ENCODE results near the gene CELSR2.

Gene CELSR2

DNA sequence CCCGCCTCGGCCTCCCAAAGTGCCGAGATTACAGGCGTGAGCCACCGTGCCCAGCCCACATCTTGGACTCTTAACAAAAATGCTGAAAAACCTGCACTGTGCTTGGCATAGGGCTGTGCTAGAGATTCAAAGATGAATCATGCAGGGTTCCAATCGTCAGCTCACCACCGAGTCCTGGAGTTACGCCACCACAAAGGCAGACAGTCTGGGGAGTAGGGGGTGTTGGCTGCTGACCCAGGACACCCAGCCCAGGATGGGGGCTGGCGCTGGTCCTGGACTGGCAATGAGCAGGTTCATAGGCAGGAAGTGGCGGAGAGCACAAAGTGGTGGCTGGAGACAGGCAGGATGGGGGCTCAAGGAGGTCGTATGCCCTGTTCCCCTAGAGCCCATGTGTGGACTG lies 17.6 kb downstream of the CELSR2 start:
- no peak for DNase-seq

DNA sequence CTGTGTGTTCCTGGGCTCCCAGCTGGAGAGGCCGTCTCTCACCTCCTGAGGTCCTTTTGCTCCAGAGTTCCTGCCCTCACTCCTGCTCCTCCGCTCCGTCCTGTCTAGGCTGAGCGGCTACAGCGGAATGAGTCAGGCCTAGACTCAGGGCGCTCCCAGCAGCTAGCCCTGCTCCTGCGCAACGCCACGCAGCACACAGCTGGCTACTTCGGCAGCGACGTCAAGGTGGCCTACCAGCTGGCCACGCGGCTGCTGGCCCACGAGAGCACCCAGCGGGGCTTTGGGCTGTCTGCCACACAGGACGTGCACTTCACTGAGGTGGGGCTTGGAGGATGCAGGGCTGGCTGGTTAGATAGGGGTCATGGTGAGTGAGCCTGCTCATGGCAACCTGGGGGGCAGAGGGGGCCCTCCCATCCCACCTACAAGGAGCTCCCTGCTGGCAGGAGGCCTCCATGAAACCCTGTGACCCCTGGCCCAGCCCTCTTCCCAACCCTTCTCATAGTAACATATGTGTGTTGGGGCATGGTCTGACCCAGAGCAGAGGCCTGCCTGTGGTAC lies 18.5 kb downstream of the CELSR2 start:
- DNase-seq: no peak

DNA sequence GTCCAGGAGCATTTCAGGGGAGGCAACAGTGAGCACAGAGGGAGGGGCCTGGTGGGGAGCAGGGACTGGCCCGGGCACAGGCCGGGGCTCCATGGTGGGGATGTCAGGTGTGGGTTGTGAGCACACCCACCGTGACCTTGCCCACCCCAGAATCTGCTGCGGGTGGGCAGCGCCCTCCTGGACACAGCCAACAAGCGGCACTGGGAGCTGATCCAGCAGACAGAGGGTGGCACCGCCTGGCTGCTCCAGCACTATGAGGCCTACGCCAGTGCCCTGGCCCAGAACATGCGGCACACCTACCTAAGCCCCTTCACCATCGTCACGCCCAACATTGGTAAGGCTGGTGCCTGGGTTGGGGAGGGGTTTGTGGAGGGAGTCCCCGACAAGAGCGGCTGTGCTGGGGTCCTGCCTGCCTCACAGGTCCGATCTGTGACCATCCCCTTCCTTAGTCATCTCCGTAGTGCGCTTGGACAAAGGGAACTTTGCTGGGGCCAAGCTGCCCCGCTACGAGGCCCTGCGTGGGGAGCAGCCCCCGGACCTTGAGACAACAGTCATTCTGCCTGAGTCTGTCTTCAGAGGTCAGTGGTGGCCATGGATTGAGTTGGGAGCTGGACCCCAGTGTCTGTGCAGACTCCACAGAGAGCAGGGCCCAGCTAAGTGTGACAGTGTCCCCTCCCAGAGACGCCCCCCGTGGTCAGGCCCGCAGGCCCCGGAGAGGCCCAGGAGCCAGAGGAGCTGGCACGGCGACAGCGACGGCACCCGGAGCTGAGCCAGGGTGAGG lies 19.3 kb downstream of the CELSR2 start:
- DNase-seq: no peak

DNA sequence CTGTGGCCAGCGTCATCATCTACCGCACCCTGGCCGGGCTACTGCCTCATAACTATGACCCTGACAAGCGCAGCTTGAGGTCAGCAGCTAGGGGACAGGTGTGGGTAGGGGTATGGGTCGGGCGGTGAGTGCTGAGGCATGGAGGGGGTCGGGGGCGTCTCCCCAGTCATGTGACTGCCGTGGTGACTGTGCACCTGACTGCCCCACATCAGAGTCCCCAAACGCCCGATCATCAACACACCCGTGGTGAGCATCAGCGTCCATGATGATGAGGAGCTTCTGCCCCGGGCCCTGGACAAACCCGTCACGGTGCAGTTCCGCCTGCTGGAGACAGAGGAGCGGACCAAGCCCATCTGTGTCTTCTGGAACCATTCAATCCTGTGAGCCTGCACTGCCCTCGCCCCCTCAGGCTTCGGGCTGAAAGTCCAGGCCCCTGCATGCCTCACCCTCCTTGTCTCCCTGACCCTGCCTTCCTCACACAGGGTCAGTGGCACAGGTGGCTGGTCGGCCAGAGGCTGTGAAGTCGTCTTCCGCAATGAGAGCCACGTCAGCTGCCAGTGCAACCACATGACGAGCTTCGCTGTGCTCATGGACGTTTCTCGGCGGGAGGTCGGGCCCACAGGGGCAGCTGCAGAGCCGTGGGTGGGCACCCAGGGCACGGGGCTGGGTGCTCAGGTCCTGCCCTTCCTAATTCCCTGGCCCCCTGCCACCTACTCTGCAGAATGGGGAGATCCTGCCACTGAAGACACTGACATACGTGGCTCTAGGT lies 20.1 kb downstream of the CELSR2 start:
- DNase-seq: no peak

DNA sequence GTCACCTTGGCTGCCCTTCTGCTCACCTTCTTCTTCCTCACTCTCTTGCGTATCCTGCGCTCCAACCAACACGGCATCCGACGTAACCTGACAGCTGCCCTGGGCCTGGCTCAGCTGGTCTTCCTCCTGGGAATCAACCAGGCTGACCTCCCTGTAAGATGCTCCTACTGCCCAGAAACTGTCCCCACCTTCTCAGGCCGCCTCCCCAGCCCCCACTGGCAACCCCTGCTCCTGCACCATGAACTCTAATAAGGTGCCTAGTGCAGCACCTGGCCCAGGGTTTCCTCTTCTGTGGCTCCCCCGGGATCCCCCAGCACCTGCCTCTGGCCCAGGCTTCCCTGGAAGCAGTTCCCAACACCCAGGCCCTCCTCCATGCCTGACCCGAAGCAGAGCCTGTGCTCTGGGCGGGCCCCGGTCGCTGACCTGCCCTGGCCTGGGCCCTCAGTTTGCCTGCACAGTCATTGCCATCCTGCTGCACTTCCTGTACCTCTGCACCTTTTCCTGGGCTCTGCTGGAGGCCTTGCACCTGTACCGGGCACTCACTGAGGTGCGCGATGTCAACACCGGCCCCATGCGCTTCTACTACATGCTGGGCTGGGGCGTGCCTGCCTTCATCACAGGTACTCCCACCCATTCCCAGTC lies 20.8 kb downstream of the CELSR2 start:
- DNase-seq: no peak

DNA sequence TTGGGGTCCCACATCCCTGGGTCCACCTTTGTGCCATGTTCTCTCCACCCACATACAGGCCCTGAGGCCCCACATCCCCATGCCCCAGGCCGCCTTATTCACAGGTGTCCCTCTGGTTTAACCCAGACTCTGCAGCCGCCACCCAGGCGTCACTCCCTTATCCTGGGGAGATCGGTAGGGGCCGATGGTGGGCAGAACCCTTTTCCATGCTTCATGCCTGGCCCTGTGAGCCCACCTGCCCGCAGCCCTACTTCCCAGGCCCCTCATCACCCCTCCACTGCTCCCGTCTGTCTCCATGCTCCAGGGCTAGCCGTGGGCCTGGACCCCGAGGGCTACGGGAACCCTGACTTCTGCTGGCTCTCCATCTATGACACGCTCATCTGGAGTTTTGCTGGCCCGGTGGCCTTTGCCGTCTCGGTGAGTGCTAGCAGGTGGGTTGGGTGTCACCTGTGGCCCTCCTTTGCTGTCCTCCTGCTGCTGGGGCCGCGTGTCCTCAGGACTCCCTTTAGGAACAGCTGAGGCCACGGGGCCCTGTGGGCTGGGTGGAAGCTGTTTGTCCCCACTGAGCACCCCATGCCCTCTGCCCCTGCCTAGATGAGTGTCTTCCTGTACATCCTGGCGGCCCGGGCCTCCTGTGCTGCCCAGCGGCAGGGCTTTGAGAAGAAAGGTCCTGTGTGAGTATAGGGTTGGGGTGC lies 21.4 kb downstream of the CELSR2 start:
- DNase-seq: no peak

DNA sequence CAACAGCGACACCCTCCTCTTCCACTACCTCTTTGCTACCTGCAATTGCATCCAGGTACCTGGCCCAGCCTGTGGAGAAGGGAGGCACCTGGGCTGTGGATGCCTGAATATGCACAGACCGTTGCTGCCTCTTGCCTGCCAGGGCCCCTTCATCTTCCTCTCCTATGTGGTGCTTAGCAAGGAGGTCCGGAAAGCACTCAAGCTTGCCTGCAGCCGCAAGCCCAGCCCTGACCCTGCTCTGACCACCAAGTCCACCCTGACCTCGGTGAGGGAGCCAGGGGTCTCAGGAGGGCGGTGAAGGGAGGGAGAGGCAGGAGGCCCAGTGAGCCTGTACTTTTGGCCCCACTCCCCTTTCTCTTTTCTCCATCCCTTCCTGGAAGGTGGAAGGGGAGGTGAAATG lies 22.1 kb downstream of the CELSR2 start:
- DNase-seq: no peak

DNA sequence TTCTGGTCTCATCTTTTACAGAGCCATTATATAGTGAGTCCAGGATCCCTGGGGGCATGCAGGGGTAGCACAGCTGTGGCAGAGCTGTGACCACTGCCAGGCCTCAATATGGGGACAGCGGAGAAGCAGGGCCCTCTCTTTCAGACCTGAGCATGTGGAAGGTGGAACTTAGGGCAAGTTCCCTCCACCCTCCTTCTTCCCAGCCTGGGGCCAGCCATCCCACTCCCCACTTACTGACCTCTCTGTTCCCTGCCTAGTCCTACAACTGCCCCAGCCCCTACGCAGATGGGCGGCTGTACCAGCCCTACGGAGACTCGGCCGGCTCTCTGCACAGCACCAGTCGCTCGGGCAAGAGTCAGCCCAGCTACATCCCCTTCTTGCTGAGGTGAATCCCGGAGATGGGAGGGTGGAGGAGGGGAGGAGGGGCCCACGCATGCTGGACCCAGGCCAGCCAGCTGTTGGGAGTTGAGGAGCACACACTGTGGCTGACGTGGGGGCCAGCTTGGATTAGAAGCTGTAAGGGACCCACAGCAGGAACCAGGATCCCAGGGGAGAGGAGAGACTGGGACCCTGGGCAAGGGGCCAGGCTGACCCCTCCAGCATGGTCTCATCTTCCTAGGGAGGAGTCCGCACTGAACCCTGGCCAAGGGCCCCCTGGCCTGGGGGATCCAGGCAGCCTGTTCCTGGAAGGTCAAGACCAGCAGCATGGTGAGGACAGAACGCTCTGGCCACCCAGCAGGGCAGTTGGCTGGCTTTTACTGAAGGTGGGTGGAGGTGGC lies 22.9 kb downstream of the CELSR2 start:
- DNase-seq: no peak

DNA sequence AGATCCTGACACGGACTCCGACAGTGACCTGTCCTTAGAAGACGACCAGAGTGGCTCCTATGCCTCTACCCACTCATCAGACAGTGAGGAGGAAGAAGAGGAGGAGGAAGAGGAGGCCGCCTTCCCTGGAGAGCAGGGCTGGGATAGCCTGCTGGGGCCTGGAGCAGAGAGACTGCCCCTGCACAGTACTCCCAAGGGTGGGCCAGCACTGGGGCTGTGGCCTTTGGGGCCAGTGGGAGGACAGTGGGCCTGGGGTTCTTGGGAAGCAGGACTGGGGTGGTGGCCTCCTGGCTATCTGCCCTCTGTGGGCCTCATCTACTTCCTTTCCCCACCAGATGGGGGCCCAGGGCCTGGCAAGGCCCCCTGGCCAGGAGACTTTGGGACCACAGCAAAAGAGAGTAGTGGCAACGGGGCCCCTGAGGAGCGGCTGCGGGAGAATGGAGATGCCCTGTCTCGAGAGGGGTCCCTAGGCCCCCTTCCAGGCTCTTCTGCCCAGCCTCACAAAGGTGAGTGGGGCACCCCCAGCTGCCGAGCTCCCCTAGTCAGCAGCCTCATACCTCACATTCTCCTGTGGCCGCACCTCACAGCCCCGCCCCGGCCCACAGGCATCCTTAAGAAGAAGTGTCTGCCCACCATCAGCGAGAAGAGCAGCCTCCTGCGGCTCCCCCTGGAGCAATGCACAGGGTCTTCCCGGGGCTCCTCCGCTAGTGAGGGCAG lies 23.6 kb downstream of the CELSR2 start:
- DNase-seq: no peak

DNA sequence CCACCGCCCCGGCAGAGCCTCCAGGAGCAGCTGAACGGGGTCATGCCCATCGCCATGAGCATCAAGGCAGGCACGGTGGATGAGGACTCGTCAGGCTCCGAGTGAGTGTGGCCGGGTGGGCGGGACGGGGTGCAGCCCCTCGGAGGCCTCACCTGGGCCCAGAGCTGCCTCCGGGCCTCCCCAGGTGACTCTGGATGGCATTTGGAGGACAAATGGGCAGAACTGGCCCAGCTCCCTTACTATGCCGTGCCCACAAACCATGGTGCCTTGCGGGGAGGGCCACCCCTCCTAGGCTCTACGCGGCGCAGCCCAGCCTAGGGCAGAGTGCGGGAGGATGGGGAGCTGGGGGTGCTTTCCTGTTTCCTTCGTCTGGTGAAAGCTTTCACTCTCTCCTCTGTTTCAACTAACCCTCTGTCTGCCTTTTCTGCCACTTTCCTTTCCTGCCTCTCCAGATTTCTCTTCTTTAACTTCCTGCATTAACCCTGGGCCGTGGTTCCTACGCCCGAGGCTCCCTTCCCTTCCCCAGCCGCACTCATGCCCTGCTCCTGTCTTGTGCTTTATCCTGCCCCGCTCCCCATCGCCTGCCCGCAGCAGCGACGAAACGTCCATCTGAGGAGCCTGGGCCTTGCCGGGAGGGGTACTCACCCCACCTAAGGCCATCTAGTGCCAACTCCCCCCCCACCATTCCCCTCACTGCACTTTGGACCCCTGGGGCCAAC lies 24.4 kb downstream of the CELSR2 start:
- DNase-seq: no peak

DNA sequence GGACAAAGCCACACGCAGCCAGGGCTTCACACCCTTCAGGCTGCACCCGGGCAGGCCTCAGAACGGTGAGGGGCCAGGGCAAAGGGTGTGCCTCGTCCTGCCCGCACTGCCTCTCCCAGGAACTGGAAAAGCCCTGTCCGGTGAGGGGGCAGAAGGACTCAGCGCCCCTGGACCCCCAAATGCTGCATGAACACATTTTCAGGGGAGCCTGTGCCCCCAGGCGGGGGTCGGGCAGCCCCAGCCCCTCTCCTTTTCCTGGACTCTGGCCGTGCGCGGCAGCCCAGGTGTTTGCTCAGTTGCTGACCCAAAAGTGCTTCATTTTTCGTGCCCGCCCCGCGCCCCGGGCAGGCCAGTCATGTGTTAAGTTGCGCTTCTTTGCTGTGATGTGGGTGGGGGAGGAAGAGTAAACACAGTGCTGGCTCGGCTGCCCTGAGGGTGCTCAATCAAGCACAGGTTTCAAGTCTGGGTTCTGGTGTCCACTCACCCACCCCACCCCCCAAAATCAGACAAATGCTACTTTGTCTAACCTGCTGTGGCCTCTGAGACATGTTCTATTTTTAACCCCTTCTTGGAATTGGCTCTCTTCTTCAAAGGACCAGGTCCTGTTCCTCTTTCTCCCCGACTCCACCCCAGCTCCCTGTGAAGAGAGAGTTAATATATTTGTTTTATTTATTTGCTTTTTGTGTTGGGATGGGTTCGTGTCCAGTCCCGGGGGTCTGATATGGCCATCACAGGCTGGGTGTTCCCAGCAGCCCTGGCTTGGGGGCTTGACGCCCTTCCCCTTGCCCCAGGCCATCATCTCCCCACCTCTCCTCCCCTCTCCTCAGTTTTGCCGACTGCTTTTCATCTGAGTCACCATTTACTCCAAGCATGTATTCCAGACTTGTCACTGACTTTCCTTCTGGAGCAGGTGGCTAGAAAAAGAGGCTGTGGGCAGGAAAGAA lies 25.5 kb downstream of the CELSR2 start:
- no peak for DNase-seq

DNA sequence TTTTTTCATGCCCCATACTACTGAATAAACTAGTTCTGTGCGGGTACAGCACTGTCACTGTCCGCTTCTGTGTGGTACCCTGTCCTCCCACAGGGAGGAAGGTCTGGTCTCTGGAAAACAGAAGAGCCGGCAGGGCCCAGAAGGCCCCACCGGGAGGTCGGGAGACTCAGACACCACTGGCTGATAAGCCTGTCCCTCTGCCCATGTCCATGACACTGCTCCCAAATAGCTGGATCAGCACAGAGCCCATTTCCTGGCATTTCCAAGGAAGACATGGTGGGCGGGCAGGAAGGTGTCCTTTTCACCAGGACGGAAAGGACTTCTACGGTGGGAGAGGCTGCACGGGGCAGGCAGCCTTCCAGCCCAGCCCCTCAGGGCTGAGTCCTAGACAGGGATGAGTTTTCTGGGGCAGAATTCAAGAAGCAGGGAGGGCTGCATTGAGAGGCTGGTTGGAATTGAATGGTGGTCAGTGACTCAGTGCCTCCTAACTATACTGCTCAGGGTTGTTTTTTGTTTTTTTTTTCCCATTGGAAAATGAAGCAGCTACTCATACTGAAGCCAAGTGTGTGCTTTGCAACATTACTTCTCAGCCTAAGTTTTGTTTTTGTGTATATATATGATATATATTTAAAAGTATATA lies 26.5 kb downstream of the CELSR2 start:
- no peak for DNase-seq

DNA sequence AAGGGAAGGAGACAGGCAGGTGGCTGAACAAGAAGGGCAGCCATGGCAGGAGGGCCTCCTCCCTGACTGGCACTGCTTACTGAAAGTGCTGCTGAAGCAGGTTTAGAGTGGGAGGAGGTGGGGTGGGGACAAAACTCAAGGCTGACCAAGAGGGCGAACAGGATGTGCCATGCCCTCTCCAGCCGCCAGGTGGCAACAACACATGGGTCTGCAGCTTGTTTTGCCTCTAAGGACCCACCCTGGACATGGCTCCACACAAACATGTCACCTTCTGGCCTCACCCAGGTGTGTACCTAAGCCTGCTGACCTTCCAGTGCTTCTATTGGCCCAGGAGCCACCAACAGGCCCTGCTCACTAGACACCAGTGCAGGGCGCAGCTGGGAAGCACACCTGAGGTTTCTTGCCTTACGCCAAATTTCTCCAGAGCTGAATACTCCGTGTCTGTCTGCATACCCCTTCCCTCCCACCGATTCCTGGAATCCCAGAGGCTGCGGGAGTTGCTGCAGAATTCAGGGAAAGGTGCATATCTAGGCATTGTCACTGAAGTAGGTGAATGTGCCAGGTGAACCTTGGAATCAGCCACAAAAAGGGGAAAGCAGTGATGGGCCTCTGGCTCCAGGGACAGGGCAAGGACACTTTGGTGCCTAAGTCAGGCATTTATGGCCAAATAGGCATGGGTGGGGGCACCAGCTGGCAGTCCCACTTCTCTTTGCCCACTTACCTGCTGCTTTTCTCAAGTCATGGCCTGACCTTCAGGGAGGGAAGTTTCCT lies 28.3 kb downstream of the CELSR2 start:
- DNase-seq: peak; percentile 66

DNA sequence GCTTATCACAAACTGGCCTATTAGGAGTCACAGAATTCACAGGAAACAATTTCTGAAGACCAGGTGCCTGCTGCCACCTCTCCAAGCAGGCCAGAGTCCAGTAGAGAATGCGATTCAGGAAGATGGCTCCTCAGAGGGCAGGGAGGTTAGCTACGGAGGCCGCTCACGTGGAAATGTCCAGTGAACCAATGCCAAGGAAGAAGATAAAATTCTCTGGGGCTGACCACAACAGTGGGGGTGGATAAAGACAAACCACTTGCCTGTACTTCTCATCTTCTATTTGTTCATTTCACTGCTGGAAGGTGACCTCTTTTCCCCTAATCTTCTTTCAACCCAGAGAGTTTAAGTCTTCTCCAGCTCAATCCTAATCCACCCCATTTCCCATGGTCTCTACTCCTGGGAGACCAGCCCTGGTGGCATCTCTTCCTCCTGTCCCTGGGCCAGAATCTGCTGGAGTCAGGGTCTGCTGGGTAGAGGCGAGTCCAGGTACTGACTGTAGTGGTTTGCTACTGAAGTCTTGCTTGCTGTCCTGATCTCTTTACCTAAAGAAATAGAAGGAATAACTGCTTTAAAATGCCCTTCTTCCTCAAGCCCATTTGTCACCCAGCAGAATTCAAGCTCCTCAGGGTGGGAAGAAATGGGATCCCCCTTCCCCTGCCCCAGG lies 30.4 kb downstream of the CELSR2 start:
- DNase-seq: no peak

DNA sequence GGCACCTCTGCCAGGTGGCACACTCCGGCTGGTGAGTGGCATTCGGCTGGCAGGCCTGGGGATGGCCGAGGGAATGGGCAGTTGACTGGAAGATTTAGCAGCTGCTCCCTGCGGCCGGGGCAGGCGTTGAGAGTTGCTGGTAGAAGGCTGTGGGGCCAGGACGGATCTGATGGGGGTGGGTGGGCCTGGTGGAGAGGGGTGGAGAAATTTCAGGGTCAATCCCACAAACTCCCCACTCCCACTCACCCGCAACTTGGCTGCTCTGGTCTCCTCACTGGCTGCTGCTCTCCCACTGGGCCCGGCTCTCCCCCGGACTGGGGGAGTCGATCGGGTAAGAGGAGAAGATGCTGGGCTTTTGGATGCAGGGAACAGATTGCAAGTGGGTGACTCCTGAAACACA lies 31.5 kb downstream of the CELSR2 start:
- DNase-seq: no peak

DNA sequence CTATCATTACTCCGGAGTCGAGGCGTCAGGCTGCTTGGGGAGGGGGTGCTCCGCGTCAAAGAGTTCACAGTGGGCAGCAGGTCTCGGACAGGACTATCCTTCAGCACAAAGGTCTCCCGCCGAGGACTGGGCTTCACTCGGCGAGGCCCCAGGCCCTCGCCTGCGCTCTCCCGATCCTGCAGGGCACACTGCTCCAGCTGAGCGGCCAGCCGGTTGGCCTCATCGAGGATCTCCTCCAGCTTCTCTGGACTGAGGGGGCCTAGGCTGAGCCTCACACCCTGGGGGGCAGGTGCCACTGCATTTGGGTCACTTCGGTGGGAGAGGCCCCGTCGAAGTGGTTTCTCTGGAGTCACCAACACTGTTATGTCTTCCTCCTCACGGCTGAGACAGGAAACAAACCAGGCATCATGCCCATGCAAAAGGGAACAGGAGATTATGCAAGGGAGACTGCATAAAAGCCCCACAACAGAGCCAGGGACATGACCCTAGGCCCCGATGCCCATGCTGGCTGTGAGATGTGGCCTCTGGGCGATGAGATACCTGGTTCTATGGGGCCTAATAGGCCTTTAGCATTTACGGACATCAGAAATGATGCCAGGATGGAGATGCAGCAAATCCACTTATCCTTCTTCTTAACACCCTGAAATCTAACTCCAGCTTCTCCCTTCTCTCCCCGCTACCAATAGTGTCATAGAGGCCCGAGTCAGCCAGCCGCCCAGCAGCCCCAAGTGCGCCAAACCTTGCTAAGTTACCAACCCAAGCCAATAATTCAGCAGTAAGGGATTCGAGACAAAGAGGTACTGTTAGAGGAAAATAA lies 32.5 kb downstream of the CELSR2 start:
- DNase-seq: no peak

DNA sequence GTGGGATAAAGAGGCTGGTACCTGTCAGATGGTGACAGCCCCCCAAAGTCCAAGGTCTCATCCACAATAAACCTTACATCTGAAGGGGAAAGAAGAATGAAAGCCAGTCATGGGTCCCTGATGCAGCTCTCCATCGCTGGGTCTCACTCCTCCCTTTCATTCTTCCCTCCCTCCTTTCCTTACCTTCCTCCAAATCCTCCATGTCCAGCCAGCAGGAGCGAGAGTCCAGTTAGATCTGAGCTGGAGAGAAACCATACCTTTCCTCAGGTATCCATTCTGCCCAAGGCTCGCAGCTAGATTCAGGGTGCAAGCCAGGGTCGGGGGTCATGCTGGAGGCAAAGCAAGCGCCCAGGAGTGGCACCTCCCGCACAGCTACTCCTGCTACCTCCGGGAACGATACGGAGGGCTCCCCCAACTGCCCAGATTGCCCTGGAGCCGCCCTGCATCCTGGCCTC lies 33.2 kb downstream of the CELSR2 start:
- DNase-seq: no peak

Data from CD4-positive, alpha-beta T cell treated with Interleukin-10 for 1 hour (primary cell).